ENCODE data around the gene NARF. TPM values are rescaled to one million over a fixed set of nuclear protein-coding genes. Genes with fewer than 3 reads are reported as not detected.

The NARF gene
- total and polyA plus RNA-seq, 2 donors (not counting 1 experiment from before 2014, with no cell fraction given) = 92.4 to 103 TPM

DNA sequence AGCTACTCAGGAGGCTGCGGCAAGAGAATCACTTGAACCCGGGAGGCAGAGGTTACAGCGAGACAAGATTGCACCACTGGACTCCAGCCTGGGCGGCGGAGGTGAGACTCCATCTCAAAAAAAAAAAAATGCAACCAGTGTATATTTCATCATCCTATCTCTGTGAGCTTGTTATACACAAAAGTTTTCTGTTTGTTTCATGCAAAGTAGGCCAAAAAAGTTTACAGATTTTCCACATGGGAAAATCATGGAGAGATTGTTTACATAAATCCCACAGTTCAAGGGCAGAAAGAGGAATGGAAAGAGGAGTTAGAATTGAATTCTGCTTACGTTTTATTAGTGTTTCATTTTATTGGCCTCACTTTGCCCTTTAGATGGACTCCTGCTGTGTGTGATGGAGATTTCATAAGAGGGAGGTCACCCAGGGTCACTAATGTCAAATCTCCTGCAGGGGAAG lies 24.7 kb downstream of the NARF start:
- no peaks in the 10 kb centered on the region for H3K9me3 Mint-ChIP-seq (ENCODE audit: insufficient read depth)
- WGBS (ENCODE audit: insufficient coverage) = 90% methylated on average over 3 of the region's 6 CpGs
- intact Hi-C loops (cut with micrococcal nuclease) = no loop called here
- Histone ChIP-seq H3K79me2 (ENCODE audit: control insufficient read depth, insufficient read depth, low read length) (no peaks in the 10 kb centered on the region), H4K20me1 (ENCODE audit: control insufficient read depth, insufficient read depth, low read length, poor library complexity, severe bottlenecking) (peaks cover 9% of the 10 kb centered on the region), H3K4me2 (replicated peaks; ENCODE audit: low read depth, low read length, poor library complexity, severe bottlenecking) (no peak overlapping the region), H3K9me3 (ENCODE audit: control extremely low read depth in 1 of 3, control insufficient read depth in 2 of 3, insufficient read depth in 1 of 3, low read length in 2 of 3) (no peaks in the 10 kb centered on the region), H3K27ac (ENCODE audit: low read length in 2 of 2) (no peak overlapping the region), H3K36me3 (replicated peaks in 1 of 2; ENCODE audit: control extremely low read depth in 1 of 2, control insufficient read depth in 1 of 2, extremely low read depth in 1 of 2, insufficient read depth in 2 of 2, low read length in 1 of 2) (peaks cover 14 to 77% of the 10 kb centered on the region in 2 experiments), H3K9ac (ENCODE audit: low read length) (no peak overlapping the region), H3K4me1 (ENCODE audit: control insufficient read depth in 2 of 2, insufficient read depth in 2 of 2, low read length in 2 of 2) (peaks cover 0 to 5% of the 10 kb centered on the region in 2 donors), H3K27me3 (replicated peaks in 1 of 4; ENCODE audit: control extremely low read depth in 1 of 4, control insufficient read depth in 3 of 4, insufficient read depth in 4 of 4, low read length in 3 of 4) (no peaks in the 10 kb centered on the region), H3K4me3 (ENCODE audit: control extremely low read depth in 1 of 5, extremely low read depth in 1 of 5, insufficient read depth in 1 of 5, low read depth in 2 of 5, low read length in 4 of 5) (no peak overlapping the region), H2AFZ (ENCODE audit: insufficient read depth, low read depth, low read length, poor library complexity, severe bottlenecking) (no peak overlapping the region)
- ATAC-seq (ENCODE audit: low read depth) = no peak
- peaks cover 3% of the 10 kb centered on the region for H3K4me1 Mint-ChIP-seq
- TF ChIP-seq, protein P1, sequence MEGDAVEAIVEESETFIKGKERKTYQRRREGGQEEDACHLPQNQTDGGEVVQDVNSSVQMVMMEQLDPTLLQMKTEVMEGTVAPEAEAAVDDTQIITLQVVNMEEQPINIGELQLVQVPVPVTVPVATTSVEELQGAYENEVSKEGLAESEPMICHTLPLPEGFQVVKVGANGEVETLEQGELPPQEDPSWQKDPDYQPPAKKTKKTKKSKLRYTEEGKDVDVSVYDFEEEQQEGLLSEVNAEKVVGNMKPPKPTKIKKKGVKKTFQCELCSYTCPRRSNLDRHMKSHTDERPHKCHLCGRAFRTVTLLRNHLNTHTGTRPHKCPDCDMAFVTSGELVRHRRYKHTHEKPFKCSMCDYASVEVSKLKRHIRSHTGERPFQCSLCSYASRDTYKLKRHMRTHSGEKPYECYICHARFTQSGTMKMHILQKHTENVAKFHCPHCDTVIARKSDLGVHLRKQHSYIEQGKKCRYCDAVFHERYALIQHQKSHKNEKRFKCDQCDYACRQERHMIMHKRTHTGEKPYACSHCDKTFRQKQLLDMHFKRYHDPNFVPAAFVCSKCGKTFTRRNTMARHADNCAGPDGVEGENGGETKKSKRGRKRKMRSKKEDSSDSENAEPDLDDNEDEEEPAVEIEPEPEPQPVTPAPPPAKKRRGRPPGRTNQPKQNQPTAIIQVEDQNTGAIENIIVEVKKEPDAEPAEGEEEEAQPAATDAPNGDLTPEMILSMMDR (IDR thresholded peaks at IDR 0.05) = no peak
- TF ChIP-seq EZH2 (IDR thresholded peaks at IDR 0.05; ENCODE audit: borderline replicate concordance, insufficient read depth, low read depth, low read length, poor library complexity, severe bottlenecking) = no peak
- no peaks in the 10 kb centered on the region for H3K27me3 Mint-ChIP-seq
- ChIA-PET CTCF (no interaction called here), POLR2A (no interaction called here)
- H3K27ac Mint-ChIP-seq = no peak overlapping the region
- no peak overlapping the region for H3K4me3 Mint-ChIP-seq
- DNase-seq = no peak

DNA sequence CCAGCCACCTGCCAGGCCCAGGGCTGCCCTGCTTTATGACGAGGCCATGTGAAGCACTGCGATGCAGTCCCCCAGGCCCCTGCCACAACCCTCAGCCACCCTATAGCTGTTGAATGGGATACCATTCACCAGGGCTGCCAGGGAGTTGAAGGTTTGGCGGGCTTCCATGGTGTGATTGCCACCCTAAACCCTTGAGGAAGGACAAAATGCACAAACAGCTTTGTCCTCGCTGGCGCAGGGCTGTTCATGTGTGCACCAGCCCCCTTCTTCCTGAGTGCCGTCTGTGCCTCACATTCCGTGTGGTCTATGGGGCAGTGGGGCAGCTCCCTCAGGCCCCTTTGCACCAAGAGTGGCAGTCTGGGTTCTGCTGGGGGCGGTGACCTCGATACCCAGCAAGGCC lies 25.3 kb downstream of the NARF start:
- Mint-ChIP-seq H3K27me3 (no peaks in the 10 kb centered on the region), H3K9me3 (ENCODE audit: insufficient read depth) (no peaks in the 10 kb centered on the region), H3K4me1 (peaks cover 3% of the 10 kb centered on the region), H3K27ac (no peak overlapping the region), H3K4me3 (no peak overlapping the region)
- Histone ChIP-seq H3K4me1 (ENCODE audit: control insufficient read depth in 2 of 2, insufficient read depth in 2 of 2, low read length in 2 of 2) (peaks cover 0 to 5% of the 10 kb centered on the region in 2 donors), H3K27me3 (replicated peaks in 1 of 4; ENCODE audit: control extremely low read depth in 1 of 4, control insufficient read depth in 3 of 4, insufficient read depth in 4 of 4, low read length in 3 of 4) (no peaks in the 10 kb centered on the region), H3K4me2 (replicated peaks; ENCODE audit: low read depth, low read length, poor library complexity, severe bottlenecking) (no peak overlapping the region), H2AFZ (ENCODE audit: insufficient read depth, low read depth, low read length, poor library complexity, severe bottlenecking) (no peak overlapping the region), H4K20me1 (ENCODE audit: control insufficient read depth, insufficient read depth, low read length, poor library complexity, severe bottlenecking) (peaks cover 3% of the 10 kb centered on the region), H3K4me3 (ENCODE audit: control extremely low read depth in 1 of 5, extremely low read depth in 1 of 5, insufficient read depth in 1 of 5, low read depth in 2 of 5, low read length in 4 of 5) (no peak overlapping the region), H3K79me2 (ENCODE audit: control insufficient read depth, insufficient read depth, low read length) (no peaks in the 10 kb centered on the region), H3K9me3 (ENCODE audit: control extremely low read depth in 1 of 3, control insufficient read depth in 2 of 3, insufficient read depth in 1 of 3, low read length in 2 of 3) (no peaks in the 10 kb centered on the region), H3K27ac (ENCODE audit: low read length in 2 of 2) (no peak overlapping the region), H3K36me3 (replicated peaks in 1 of 2; ENCODE audit: control extremely low read depth in 1 of 2, control insufficient read depth in 1 of 2, extremely low read depth in 1 of 2, insufficient read depth in 2 of 2, low read length in 1 of 2) (peaks cover 14 to 76% of the 10 kb centered on the region in 2 experiments), H3K9ac (ENCODE audit: low read length) (no peak overlapping the region)
- DNase-seq = no peak
- 98% methylated on average over 9 of the region's 9 CpGs for WGBS (ENCODE audit: insufficient coverage)
- intact Hi-C loops (cut with micrococcal nuclease) = no loop called here
- CTCF ChIA-PET = no interaction called here
- ATAC-seq (ENCODE audit: low read depth) = no peak
- TF ChIP-seq, protein P1 (IDR thresholded peaks at IDR 0.05) = no peak
- no peak for TF ChIP-seq EZH2 (IDR thresholded peaks at IDR 0.05; ENCODE audit: borderline replicate concordance, insufficient read depth, low read depth, low read length, poor library complexity, severe bottlenecking)
- POLR2A ChIA-PET = no interaction called here
